CD4-positive, alpha-beta T cell treated with Interleukin-12 subunit alpha and Interleukin-12 subunit beta, for 1 hour (primary cell): Measurements from ENCODE around the gene CRIP2.

ENCODE experiments used
- DNase-seq: peaks from one replicate; pipeline ENCODE4 v3.0.0-alpha.2; 2020

The CRIP2 gene

GRCh38 chr14:105474483-105475268 lies at the start of gene CRIP2:
Gene CRIP2, plus strand, starts transcription at chr14:105474821. Its CDS starts 42 bp downstream, at chr14:105474863.
- peak; percentile 74 for DNase-seq

GRCh38 chr14:105424861-105425260 lies 49.8 kb upstream of the CRIP2 start:
- DNase-seq, result no peak

- DNase-seq, result no peak
Observed at GRCh38 chr14:105425823-105426247, 48.8 kb upstream of the CRIP2 start.

GRCh38 chr14:105426416-105427130 lies 48.0 kb upstream of the CRIP2 start:
- DNase-seq, result no peak

- no peak for DNase-seq
Observed at GRCh38 chr14:105427412-105427811, 47.2 kb upstream of the CRIP2 start.

- no peak for DNase-seq
Observed at GRCh38 chr14:105427936-105428485, 46.6 kb upstream of the CRIP2 start.

GRCh38 chr14:105430042-105430441 lies 44.6 kb upstream of the CRIP2 start:
- no peak for DNase-seq

GRCh38 chr14:105430565-105430964 lies 44.1 kb upstream of the CRIP2 start:
- DNase-seq, result no peak

- DNase-seq, result no peak
Observed at GRCh38 chr14:105431256-105431655, 43.4 kb upstream of the CRIP2 start.

- DNase-seq, result no peak
Observed at GRCh38 chr14:105432657-105433056, 42.0 kb upstream of the CRIP2 start.

- no peak for DNase-seq
Observed at GRCh38 chr14:105433161-105433605, 41.4 kb upstream of the CRIP2 start.

GRCh38 chr14:105436402-105436801 lies 38.2 kb upstream of the CRIP2 start:
- no peak for DNase-seq

- DNase-seq, result no peak
Observed at GRCh38 chr14:105436891-105437722, 37.5 kb upstream of the CRIP2 start.

GRCh38 chr14:105437723-105438500 lies 36.7 kb upstream of the CRIP2 start:
- DNase-seq, result no peak

GRCh38 chr14:105439179-105439578 lies 35.4 kb upstream of the CRIP2 start:
- no peak for DNase-seq

- DNase-seq, result no peak
Observed at GRCh38 chr14:105439710-105440553, 34.7 kb upstream of the CRIP2 start.

- DNase-seq, result no peak
Observed at GRCh38 chr14:105440554-105440900, 34.1 kb upstream of the CRIP2 start.

- DNase-seq, result no peak
Observed at GRCh38 chr14:105440992-105441391, 33.6 kb upstream of the CRIP2 start.

GRCh38 chr14:105442125-105442524 lies 32.5 kb upstream of the CRIP2 start:
- no peak for DNase-seq

GRCh38 chr14:105442834-105443233 lies 31.8 kb upstream of the CRIP2 start:
- no peak for DNase-seq

- no peak for DNase-seq
Observed at GRCh38 chr14:105444859-105445258, 29.8 kb upstream of the CRIP2 start.
